ENCODE measurements around the gene LCN6.
"Not testable (repeated sequence)": the region's sequence is repeated elsewhere in the genome, so short reads cannot be mapped to it uniquely, and the experiment has no call there.

LCN6 gene

GRCh38 chr9:136782452-136782851 lies 34.1 kb upstream of the LCN6 start:
- DNase-seq: no peak

- no peak for DNase-seq
Observed at GRCh38 chr9:136779808-136780207, 31.5 kb upstream of the LCN6 start.

- DNase-seq: no peak
Observed at GRCh38 chr9:136777359-136777758, 29.0 kb upstream of the LCN6 start.

- DNase-seq: no peak
Observed at GRCh38 chr9:136776947-136777346, 28.6 kb upstream of the LCN6 start.

GRCh38 chr9:136775191-136775590 lies 26.9 kb upstream of the LCN6 start:
- no peak for DNase-seq

- no peak for DNase-seq
Observed at GRCh38 chr9:136774416-136775045, 26.2 kb upstream of the LCN6 start.

- no peak for DNase-seq
Observed at GRCh38 chr9:136773386-136774044, 25.2 kb upstream of the LCN6 start.

GRCh38 chr9:136771907-136772415 lies 23.6 kb upstream of the LCN6 start:
- no peak for DNase-seq

GRCh38 chr9:136769710-136770191 lies 21.4 kb upstream of the LCN6 start:
- no peak for DNase-seq

GRCh38 chr9:136766410-136767120 lies 18.2 kb upstream of the LCN6 start:
- peak; percentile 7 to 43 for DNase-seq

- not testable (repeated sequence) for DNase-seq
Observed at GRCh38 chr9:136765745-136766409, 17.6 kb upstream of the LCN6 start.

- no peak for DNase-seq
Observed at GRCh38 chr9:136765041-136765440, 16.7 kb upstream of the LCN6 start.

GRCh38 chr9:136764301-136764891 lies 16.1 kb upstream of the LCN6 start, which contains the start of gene LCN15:
Gene LCN15, minus strand, starts transcription at chr9:136764518. Its CDS starts 30 bp downstream, at chr9:136764488.
- no peak for DNase-seq

- no peak for DNase-seq
Observed at GRCh38 chr9:136763649-136764035, 15.3 kb upstream of the LCN6 start.

- DNase-seq: no peak
Observed at GRCh38 chr9:136762915-136763648, 14.8 kb upstream of the LCN6 start.

- DNase-seq: no peak
Observed at GRCh38 chr9:136762221-136762691, 13.9 kb upstream of the LCN6 start.

- DNase-seq: no peak
Observed at GRCh38 chr9:136761545-136761981, 13.2 kb upstream of the LCN6 start.

- peak in 1 of 2 donors; percentile 37 for DNase-seq
Observed at GRCh38 chr9:136760834-136761544, 12.7 kb upstream of the LCN6 start.

GRCh38 chr9:136760424-136760823 lies 12.1 kb upstream of the LCN6 start:
- DNase-seq: no peak

- no peak for DNase-seq
Observed at GRCh38 chr9:136759436-136760325, 11.4 kb upstream of the LCN6 start.
